ENCODE data around the gene SND1. TPM values are rescaled to one million over a fixed set of nuclear protein-coding genes. Genes with fewer than 3 reads are reported as not detected.

The SND1 gene
- total and polyA plus RNA-seq, 2 donors from 2014 or later = 83.0 to 154 TPM

GRCh38 chr7:127903892-127904669, 252.1 kb downstream of the SND1 start:
- no peaks in the 10 kb centered on the region for H3K4me1 ChIP-seq (ENCODE audit: control insufficient read depth in 2 of 3, insufficient read depth in 2 of 3, low read depth in 1 of 3, low read length in 3 of 3)
- no peaks in the 10 kb centered on the region for H3K9me3 ChIP-seq (ENCODE audit: control insufficient read depth in 2 of 3, insufficient read depth in 1 of 3, low read length in 3 of 3)
- intact Hi-C loops (cut with DNase I) = no loop called here
- no peaks in the 10 kb centered on the region for H3K36me3 ChIP-seq (ENCODE audit: control insufficient read depth in 2 of 3, insufficient read depth in 3 of 3, low read length in 3 of 3)
- H3K4me3 ChIP-seq (ENCODE audit: low read length in 3 of 3) = no peak overlapping the region
- H3K27ac ChIP-seq (ENCODE audit: low read depth in 2 of 2, low read length in 2 of 2) = no peak overlapping the region
- DNase-seq = no peak
- no peaks in the 10 kb centered on the region for H3K27me3 ChIP-seq (ENCODE audit: control insufficient read depth, insufficient read depth, low read length)
- no peak overlapping the region for H3K9ac ChIP-seq (ENCODE audit: low read length in 3 of 3)
- no peak for TF ChIP-seq CTCF (IDR thresholded peaks at IDR 0.05; ENCODE audit: borderline replicate concordance, extremely low read depth, insufficient read depth)
- FAIRE-seq = no peak

GRCh38 chr7:127904670-127904985, 252.6 kb downstream of the SND1 start:
- FAIRE-seq (no peak), DNase-seq (no peak)
- no peaks in the 10 kb centered on the region for H3K36me3 ChIP-seq (ENCODE audit: control insufficient read depth in 2 of 3, insufficient read depth in 3 of 3, low read length in 3 of 3)
- intact Hi-C loops (cut with DNase I) = no loop called here
- no peaks in the 10 kb centered on the region for H3K4me1 ChIP-seq (ENCODE audit: control insufficient read depth in 2 of 3, insufficient read depth in 2 of 3, low read depth in 1 of 3, low read length in 3 of 3)
- TF ChIP-seq CTCF (IDR thresholded peaks at IDR 0.05; ENCODE audit: borderline replicate concordance, extremely low read depth, insufficient read depth) = no peak
- no peaks in the 10 kb centered on the region for H3K27me3 ChIP-seq (ENCODE audit: control insufficient read depth, insufficient read depth, low read length)
- no peak overlapping the region for H3K4me3 ChIP-seq (ENCODE audit: low read length in 3 of 3)
- H3K27ac ChIP-seq (ENCODE audit: low read depth in 2 of 2, low read length in 2 of 2) = no peak overlapping the region
- H3K9me3 ChIP-seq (ENCODE audit: control insufficient read depth in 2 of 3, insufficient read depth in 1 of 3, low read length in 3 of 3) = no peaks in the 10 kb centered on the region
- H3K9ac ChIP-seq (ENCODE audit: low read length in 3 of 3) = no peak overlapping the region

GRCh38 chr7:127905021-127905420, 253.0 kb downstream of the SND1 start:
- no peak for FAIRE-seq
- no peaks in the 10 kb centered on the region for H3K27me3 ChIP-seq (ENCODE audit: control insufficient read depth, insufficient read depth, low read length)
- no peak for DNase-seq
- H3K9me3 ChIP-seq (ENCODE audit: control insufficient read depth in 2 of 3, insufficient read depth in 1 of 3, low read length in 3 of 3) = no peaks in the 10 kb centered on the region
- no peaks in the 10 kb centered on the region for H3K4me1 ChIP-seq (ENCODE audit: control insufficient read depth in 2 of 3, insufficient read depth in 2 of 3, low read depth in 1 of 3, low read length in 3 of 3)
- H3K9ac ChIP-seq (ENCODE audit: low read length in 3 of 3) = no peak overlapping the region
- no peak for TF ChIP-seq CTCF (IDR thresholded peaks at IDR 0.05; ENCODE audit: borderline replicate concordance, extremely low read depth, insufficient read depth)
- no peaks in the 10 kb centered on the region for H3K36me3 ChIP-seq (ENCODE audit: control insufficient read depth in 2 of 3, insufficient read depth in 3 of 3, low read length in 3 of 3)
- intact Hi-C loops (cut with DNase I) = no loop called here
- H3K27ac ChIP-seq (ENCODE audit: low read depth in 2 of 2, low read length in 2 of 2) = no peak overlapping the region
- no peak overlapping the region for H3K4me3 ChIP-seq (ENCODE audit: low read length in 3 of 3)

Measured in kidney (tissue), 14 donors.